HepG2 (cell line): ENCODE measurements around the gene SEH1L. TPM values are rescaled to one million over a fixed set of nuclear protein-coding genes. Genes with fewer than 3 reads are reported as not detected.

ENCODE experiments used
- AKAP8 ChIP-seq: sonication (generic); formaldehyde crosslinking; IDR thresholded peaks from 2 replicates; pipeline ENCODE4 v1.5.1; 2020; ENCODE audit warnings: mild to moderate bottlenecking, missing genetic modification reagents
- ARHGAP35 ChIP-seq: sonication (generic); formaldehyde crosslinking; IDR thresholded peaks from 2 replicates; pipeline ENCODE4 v1.9.0; 2022; ENCODE audit warnings: mild to moderate bottlenecking, inconsistent platforms, moderate library complexity, missing genetic modification reagents, borderline replicate concordance
- GLI4 ChIP-seq: sonication (generic); formaldehyde crosslinking; IDR thresholded peaks from 2 replicates; pipeline ENCODE4 v1.5.1; 2020; ENCODE audit warnings: missing genetic modification reagents, mild to moderate bottlenecking, moderate library complexity, borderline replicate concordance
- HDAC1 ChIP-seq: sonication (generic); formaldehyde crosslinking; IDR thresholded peaks from 2 replicates; pipeline ENCODE4 v1.5.1; 2020; ENCODE audit warnings: mild to moderate bottlenecking, missing genetic modification reagents
- KDM6A ChIP-seq: IDR thresholded peaks from 2 replicates; pipeline ENCODE4 v1.6.1; 2016; ENCODE audit warnings: low read depth
- NFYC ChIP-seq: IDR thresholded peaks from 2 replicates; pipeline ENCODE4 v1.6.1; 2016; ENCODE audit warnings: missing genetic modification reagents, missing compliant biosample characterization
- PATZ1 ChIP-seq: sonication (generic); formaldehyde crosslinking; IDR thresholded peaks from 2 replicates; pipeline ENCODE4 v1.4.0; 2020; ENCODE audit warnings: missing genetic modification reagents
- PTBP1 ChIP-seq: fragments of 200-400 bp; formaldehyde crosslinking; IDR thresholded peaks from 2 replicates; pipeline ENCODE4 v1.6.1; 2018; ENCODE audit warnings: low read length, low read depth; ENCODE audit not compliant: poor library complexity, severe bottlenecking
- SIX1 ChIP-seq: sonication (generic); formaldehyde crosslinking; IDR thresholded peaks from 2 replicates; pipeline ENCODE4 v1.4.0; 2020; ENCODE audit warnings: missing genetic modification reagents, borderline replicate concordance
- TBL1XR1 ChIP-seq: fragments of 150-350 bp; IDR thresholded peaks from 2 replicates; pipeline ENCODE4 v1.6.1; 2014; ENCODE audit warnings: borderline replicate concordance, low read length; ENCODE audit not compliant: partially characterized antibody
- ZNF281 ChIP-seq: sonication (generic); formaldehyde crosslinking; IDR thresholded peaks from 2 replicates; pipeline ENCODE4 v1.4.0; 2020; ENCODE audit warnings: missing genetic modification reagents, borderline replicate concordance
- ZNF441 ChIP-seq: sonication (generic); formaldehyde crosslinking; IDR thresholded peaks from 2 replicates; pipeline ENCODE4 v1.7.0; 2021; ENCODE audit warnings: missing genetic modification reagents, borderline replicate concordance
- ZNF446 ChIP-seq: sonication (generic); formaldehyde crosslinking; IDR thresholded peaks from 2 replicates; pipeline ENCODE4 v1.5.0; 2020; ENCODE audit warnings: mild to moderate bottlenecking, missing genetic modification reagents
- ZNF770 ChIP-seq: sonication (generic); formaldehyde crosslinking; IDR thresholded peaks from 2 replicates; pipeline ENCODE4 v1.5.0; 2020; ENCODE audit warnings: mild to moderate bottlenecking, missing genetic modification reagents
- ZNF850 ChIP-seq: sonication (generic); formaldehyde crosslinking; conservative IDR thresholded peaks from 2 replicates; pipeline ENCODE4 v1.9.0; 2021; ENCODE audit warnings: mild to moderate bottlenecking, missing genetic modification reagents
- ZSCAN5A ChIP-seq: sonication (generic); formaldehyde crosslinking; IDR thresholded peaks from 2 replicates; pipeline ENCODE4 v1.8.0; 2022; ENCODE audit warnings: mild to moderate bottlenecking, missing genetic modification reagents, borderline replicate concordance
- polyA plus RNA-seq, 8 experiments: library from polyadenylated mRNA; depleted of rRNA in 3 of 8; stranded (reverse) in 7 of 8; unstranded in 1 of 8; fragments of >200 nt; fragmentation: Illumina TruSeq in 4 of 8; extraction: Trizol in 4 of 8; gene quantifications; 2 replicates each; pipeline versions ENCODE4 v1.2.1 to v1.2.3, GENCODE V29; 2011 to 2016; ENCODE audit warnings: low read depth in 4 of 8, missing spikeins in 1 of 8, mixed read lengths in 1 of 8; ENCODE audit not compliant: insufficient read depth in 1 of 8
- total RNA-seq, 5 experiments: library from RNA; depleted of rRNA; stranded (reverse); fragments of >200 nt; fragmentation: Illumina TruSeq; extraction: Trizol; gene quantifications; 2 replicates each; pipeline ENCODE4 v1.2.3, GENCODE V29; 2016; ENCODE audit warnings: low read depth in 1 of 5

SEH1L gene
- total and polyA plus RNA-seq, 2 of the 13 experiments (the other 11 are each of a cell fraction or from before 2014, with no cell fraction given): 59.6 to 63.5 TPM

- TF ChIP-seq ZNF281 (CRISPR knock-in tag) (peak; percentile 10; the same call in 1 of the 2 replicates), AKAP8 (CRISPR knock-in tag) (no peak), ZNF441 (CRISPR knock-in tag) (peak; percentile 44; the same call in 1 of the 2 replicates), ZNF446 (0 out of 2 replicates have a peak, but pooled peaks have one; percentile 32), ARHGAP35 (CRISPR knock-in tag) (0 out of 2 replicates have a peak, but pooled peaks have one; percentile 55), HDAC1 (CRISPR knock-in tag) (peak; percentile 41), ZNF850 (CRISPR knock-in tag) (no peak), PTBP1 (no peak), TBL1XR1 (peak; percentile 5), SIX1 (no peak), ZNF770 (CRISPR knock-in tag) (0 out of 2 replicates have a peak, but pooled peaks have one; percentile 10), KDM6A (CRISPR knock-in tag) (0 out of 2 replicates have a peak, but pooled peaks have one; percentile 23), GLI4 (peak; percentile 20; the same call in 1 of the 2 replicates), NFYC (CRISPR knock-in tag) (0 out of 2 replicates have a peak, but pooled peaks have one; percentile 12), PATZ1 (no peak), ZSCAN5A (no peak)
These were observed at the start of gene SEH1L (continued) for GRCh38 chr18:12947285-12948049.
